IPS-18a (cell line): ENCODE results near the gene RIPOR2.

Source experiments
- H3K27ac ChIP-seq: one replicate; pipeline ENCODE4 v1.5.1; 2013; ENCODE audit warnings: low read length
- H3K27me3 ChIP-seq: one replicate; pipeline ENCODE4 v1.6.1; 2013; ENCODE audit warnings: mild to moderate bottlenecking, low read length; ENCODE audit not compliant: control insufficient read depth, insufficient read depth
- H3K36me3 ChIP-seq: one replicate; pipeline ENCODE4 v1.6.1; 2013; ENCODE audit warnings: low read depth, low read length; ENCODE audit not compliant: control insufficient read depth
- H3K4me1 ChIP-seq: one replicate; pipeline ENCODE4 v1.6.1; 2013; ENCODE audit warnings: low read depth, low read length; ENCODE audit not compliant: control insufficient read depth
- H3K4me3 ChIP-seq: one replicate; pipeline ENCODE4 v1.5.1; 2013; ENCODE audit warnings: low read length
- H3K9ac ChIP-seq: one replicate; pipeline ENCODE4 v1.6.1; 2013; ENCODE audit warnings: mild to moderate bottlenecking, low read length, moderate library complexity
- H3K9me3 ChIP-seq: one replicate; pipeline ENCODE4 v1.6.1; 2013; ENCODE audit warnings: low read depth, low read length; ENCODE audit not compliant: control insufficient read depth

The RIPOR2 gene

DNA sequence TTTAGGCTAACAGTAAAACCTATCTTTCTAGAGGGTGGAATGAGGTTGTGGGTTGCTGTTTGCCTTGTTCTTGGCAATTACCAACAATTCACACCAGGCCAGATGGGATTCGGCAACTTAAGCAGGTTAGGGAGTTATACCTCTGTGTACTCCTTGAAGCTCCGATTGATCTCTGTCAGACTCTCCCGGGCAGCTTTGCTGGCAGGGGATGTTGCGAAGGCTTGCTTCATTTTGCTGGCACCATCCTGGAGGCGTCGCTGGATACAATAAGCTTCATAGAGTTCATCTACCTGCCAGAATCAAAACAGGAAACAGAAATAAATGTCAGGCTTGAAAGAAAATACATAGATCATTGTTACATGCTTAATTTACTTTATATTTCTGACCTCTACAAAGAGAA, 70.6 kb downstream of the RIPOR2 start:
- no peaks in the 10 kb centered on the region for H3K27me3 ChIP-seq
- no peaks in the 10 kb centered on the region for H3K9me3 ChIP-seq
- no peak overlapping the region for H3K4me3 ChIP-seq
- no peak overlapping the region for H3K27ac ChIP-seq
- no peaks in the 10 kb centered on the region for H3K36me3 ChIP-seq
- H3K4me1 ChIP-seq, result no peaks in the 10 kb centered on the region
- H3K9ac ChIP-seq, result no peak overlapping the region

DNA sequence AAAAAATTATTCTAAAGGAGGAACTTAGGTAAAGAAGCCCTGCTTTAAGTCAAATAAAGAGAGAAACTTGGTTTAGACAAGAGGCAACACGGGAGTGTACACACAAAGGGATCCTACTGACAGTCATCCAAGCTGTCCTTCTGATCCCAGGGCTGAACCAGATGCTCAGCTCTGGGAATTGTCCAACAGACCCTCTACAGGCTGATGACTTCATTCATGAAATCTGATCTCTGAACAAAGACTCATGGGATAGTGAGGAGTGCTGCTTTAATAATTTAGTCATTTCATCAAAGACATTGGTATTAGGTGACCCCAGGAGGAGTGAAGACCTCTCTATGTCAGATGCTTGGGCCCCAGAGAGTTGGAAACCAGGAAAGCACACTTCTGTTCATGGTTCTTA, 71.4 kb downstream of the RIPOR2 start:
- no peaks in the 10 kb centered on the region for H3K9me3 ChIP-seq
- H3K27ac ChIP-seq, result no peak overlapping the region
- no peak overlapping the region for H3K4me3 ChIP-seq
- H3K27me3 ChIP-seq, result no peaks in the 10 kb centered on the region
- H3K4me1 ChIP-seq, result peaks cover 2% of the 10 kb centered on the region
- no peak overlapping the region for H3K9ac ChIP-seq
- H3K36me3 ChIP-seq, result no peaks in the 10 kb centered on the region

DNA sequence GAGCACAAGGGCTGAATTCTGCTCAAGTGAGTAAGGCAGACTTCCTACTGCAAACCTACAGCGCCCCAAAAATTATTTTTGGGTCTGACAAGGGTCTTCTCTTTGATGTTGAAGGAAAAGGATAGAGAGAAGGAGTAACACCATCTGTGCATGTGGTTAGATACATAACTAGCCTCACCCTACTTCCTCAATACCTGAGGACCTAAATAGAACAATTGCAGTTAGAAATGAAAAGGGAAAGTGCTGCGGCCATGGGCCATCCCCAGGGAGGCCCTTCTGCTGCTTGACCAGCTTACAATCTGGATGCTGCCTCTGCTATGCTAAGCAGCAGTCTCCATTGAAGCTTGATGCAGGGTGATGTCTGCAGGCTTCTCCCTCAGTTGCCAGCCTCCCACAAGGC, 73.8 kb downstream of the RIPOR2 start:
- H3K4me1 ChIP-seq, result peaks cover 5% of the 10 kb centered on the region
- H3K9ac ChIP-seq, result no peak overlapping the region
- H3K9me3 ChIP-seq, result no peaks in the 10 kb centered on the region
- H3K27me3 ChIP-seq, result no peaks in the 10 kb centered on the region
- H3K27ac ChIP-seq, result no peak overlapping the region
- no peak overlapping the region for H3K4me3 ChIP-seq
- no peaks in the 10 kb centered on the region for H3K36me3 ChIP-seq

DNA sequence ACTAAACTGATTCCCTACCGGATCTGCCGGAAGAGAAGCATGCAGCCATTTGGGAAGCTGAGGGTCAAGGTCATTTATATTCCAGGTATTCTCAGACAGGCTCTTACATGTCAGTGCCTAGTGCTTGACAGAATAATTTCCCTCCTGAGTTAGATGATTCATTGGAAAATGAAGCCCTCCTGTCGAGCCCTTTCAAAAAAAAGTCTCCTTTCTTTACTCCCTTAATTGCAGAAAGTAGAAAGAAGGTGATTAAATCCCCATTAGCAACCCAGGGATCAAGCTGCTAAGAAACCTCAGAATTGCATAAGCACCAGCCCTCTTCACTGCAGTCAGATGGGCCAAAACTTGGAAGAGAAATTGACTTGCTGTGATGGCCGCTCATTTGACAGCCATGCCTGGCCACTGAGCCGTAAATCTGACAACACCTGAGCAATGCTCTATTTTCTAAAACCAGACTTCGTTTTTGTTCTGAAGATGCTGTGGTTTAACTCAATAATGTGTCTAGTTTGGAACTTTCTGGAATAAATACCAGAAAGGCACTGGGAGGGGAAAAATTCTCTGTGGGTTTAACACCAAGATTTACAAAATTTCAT, 76.1 kb downstream of the RIPOR2 start:
- H3K27me3 ChIP-seq, result no peaks in the 10 kb centered on the region
- H3K4me3 ChIP-seq, result no peak overlapping the region
- peaks cover 5% of the 10 kb centered on the region for H3K4me1 ChIP-seq
- no peaks in the 10 kb centered on the region for H3K36me3 ChIP-seq
- no peak overlapping the region for H3K27ac ChIP-seq
- no peaks in the 10 kb centered on the region for H3K9me3 ChIP-seq
- no peak overlapping the region for H3K9ac ChIP-seq

DNA sequence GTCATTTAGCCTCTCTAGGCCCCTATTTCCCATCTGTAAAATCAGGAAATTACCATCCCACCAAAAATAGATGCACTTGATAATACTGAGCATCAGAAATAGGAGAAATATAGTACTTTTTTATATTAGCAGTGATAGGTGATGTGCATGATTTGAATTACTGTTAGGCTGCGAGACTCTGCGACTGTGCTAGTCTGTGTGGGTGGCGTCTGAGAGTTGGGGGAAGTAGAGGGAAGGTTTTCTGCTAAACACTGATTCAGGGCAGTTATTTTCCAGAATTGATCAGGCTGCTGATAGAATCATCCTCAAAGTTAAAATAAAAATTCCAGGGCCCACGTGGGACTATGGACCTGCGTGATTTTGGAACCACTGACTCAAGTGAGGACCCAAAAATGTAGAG, 76.6 kb downstream of the RIPOR2 start:
- Histone ChIP-seq H3K9ac (no peak overlapping the region), H3K9me3 (no peaks in the 10 kb centered on the region), H3K36me3 (no peaks in the 10 kb centered on the region), H3K27ac (no peak overlapping the region), H3K4me3 (no peak overlapping the region), H3K4me1 (peaks cover 5% of the 10 kb centered on the region), H3K27me3 (no peaks in the 10 kb centered on the region)

DNA sequence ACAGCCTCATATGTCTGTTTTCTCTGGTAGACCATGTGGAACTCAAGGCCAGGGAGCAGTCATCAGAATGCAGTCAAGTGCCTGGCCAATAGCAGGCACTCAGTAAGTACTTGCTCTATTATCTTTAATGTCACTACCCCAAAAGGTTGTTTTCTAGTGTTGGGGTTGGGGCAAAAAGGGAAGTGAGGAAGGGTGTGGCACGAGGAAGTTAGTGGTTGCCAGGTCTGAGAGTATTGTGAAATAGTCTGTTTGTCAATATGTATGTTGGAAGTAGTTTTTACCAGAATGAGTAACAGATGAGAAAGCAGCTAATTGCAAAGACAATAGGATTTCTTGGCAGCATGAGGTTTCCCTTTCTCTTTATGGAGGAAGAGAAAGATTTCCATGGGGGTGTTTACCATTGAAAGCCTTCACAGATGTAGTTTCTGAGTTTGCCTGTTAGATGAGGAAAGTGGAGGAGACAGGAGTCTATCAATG, 77.5 kb downstream of the RIPOR2 start:
- Histone ChIP-seq H3K9ac (no peak overlapping the region), H3K4me1 (peaks cover 5% of the 10 kb centered on the region), H3K36me3 (no peaks in the 10 kb centered on the region), H3K9me3 (no peaks in the 10 kb centered on the region), H3K27me3 (no peaks in the 10 kb centered on the region), H3K27ac (no peak overlapping the region), H3K4me3 (no peak overlapping the region)

DNA sequence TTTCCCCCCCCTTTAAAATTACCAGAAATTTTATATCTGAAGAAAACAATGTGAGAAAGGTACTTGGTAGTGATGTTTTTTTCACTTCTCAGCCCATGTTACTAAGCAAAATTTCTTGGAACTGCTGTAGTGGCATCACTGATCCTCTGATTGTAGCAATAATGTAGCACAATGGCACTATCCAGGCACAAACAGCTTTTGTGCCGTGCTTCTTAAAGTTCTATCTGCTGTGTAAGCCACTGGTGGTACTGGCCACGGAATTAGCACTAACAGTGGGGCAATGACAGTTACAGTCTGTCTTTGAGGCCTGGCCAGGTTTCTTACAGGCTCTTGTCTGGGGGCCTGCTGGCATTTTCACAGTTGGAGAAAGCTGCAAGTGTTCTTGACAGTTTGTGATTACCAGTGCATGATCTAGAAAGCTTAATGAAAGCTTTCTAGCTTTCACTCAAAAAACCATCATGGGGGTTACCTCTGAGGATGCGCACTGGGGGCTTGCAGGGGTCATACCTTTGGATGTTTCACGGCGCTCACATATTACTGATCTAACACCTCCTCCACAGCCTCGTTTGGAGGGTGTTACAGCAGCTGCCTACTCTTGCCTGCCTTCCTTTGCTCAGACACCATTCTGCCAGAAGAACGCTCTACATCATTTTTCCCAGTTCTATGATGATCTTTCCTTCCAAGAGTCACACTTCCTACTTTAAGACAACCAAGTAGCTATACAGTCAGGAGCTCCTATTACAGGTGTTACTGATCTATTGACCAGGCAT, 78.7 kb downstream of the RIPOR2 start:
- H3K9me3 ChIP-seq, result no peaks in the 10 kb centered on the region
- no peak overlapping the region for H3K4me3 ChIP-seq
- H3K4me1 ChIP-seq, result peaks cover 5% of the 10 kb centered on the region
- no peaks in the 10 kb centered on the region for H3K36me3 ChIP-seq
- no peak overlapping the region for H3K9ac ChIP-seq
- no peak overlapping the region for H3K27ac ChIP-seq
- no peaks in the 10 kb centered on the region for H3K27me3 ChIP-seq

DNA sequence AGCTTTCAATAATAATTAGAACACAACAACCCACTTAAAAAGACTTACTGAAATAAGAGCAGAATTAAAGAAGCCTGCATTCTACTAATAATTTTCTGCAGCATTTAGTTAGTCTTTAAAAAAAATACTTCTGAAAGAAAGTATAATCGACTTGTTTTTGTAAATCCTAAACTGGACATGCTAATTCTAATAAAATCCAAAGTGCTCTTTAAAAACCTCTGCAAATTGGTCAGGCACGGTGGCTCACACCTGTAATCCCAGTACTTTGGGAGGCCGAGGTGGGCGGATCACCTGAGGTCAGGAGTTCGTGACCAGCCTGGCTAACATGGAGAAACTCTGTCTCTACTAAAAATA, 79.5 kb downstream of the RIPOR2 start:
- Histone ChIP-seq H3K27ac (no peak overlapping the region), H3K27me3 (no peaks in the 10 kb centered on the region), H3K9me3 (no peaks in the 10 kb centered on the region), H3K36me3 (no peaks in the 10 kb centered on the region), H3K4me3 (no peak overlapping the region), H3K4me1 (peaks cover 5% of the 10 kb centered on the region), H3K9ac (no peak overlapping the region)

DNA sequence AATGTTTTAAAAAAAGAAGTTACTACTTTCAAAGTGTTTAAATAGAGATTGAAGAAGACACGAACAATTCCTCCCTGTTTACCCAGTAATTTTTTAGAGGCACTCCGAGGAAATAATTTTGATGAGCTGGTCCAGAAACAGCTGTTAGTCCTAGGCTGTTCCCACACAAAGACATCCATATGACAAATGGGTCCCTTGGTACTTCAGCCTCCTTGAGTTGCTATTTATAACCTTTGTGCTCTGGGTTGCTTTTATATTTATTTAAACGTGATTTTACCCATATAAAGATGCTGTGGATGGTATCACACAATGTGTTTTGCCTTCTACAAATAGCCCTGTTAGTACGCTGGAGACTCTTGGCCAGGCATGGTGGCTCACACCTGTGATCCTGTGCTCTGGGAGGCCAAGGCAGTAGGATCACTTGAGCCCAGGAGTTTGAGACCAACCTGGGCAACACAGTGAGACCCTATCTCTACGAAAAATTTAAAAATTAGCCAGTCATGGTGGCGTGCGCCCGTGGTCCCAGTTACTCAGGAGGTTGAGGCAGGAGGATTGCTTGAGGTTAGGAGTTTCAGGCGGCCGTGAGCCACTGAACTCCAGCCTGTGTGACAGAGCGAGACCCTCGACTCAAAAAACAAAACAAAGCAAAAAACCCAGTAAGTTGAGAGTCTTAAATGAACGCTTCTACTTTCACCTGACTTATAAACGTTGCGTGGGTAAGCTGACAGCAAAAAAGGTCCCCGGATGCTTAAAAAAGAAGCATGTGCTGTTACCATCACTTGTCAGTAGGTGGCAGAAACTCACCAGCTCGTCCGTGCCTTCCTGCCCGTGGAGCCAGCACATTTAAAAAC, 80.1 kb downstream of the RIPOR2 start:
- Histone ChIP-seq H3K27me3 (no peaks in the 10 kb centered on the region), H3K4me3 (no peak overlapping the region), H3K4me1 (peaks cover 5% of the 10 kb centered on the region), H3K9ac (no peak overlapping the region), H3K9me3 (no peaks in the 10 kb centered on the region), H3K36me3 (no peaks in the 10 kb centered on the region), H3K27ac (no peak overlapping the region)

DNA sequence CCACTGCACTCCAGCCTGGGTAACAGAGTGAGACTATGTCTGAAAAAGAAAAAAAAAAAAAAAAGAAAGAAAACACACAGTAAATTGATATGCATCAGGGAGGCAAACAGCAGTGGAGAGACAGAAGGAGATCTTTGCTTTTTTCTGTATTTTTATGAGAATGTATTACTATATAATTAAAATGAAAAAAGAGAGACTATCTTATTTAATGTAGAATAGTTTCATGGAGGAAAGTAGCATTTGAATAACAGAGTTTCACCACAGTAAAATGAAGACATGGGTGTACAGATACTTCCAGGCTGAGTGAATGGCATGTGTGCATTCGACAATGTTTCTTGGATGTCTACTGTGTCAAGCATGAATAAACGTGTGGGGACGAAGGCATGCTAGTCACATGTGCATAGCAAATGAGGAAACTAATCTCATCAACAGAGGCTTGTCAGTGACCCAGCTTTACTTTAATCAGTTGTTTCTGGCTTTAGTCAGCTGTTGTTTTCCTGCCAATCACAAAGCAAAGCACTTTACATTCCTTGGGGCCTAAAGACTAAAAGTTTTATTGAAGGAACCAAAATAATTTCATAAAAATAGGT, 81.6 kb downstream of the RIPOR2 start:
- Histone ChIP-seq H3K9ac (no peak overlapping the region), H3K9me3 (no peaks in the 10 kb centered on the region), H3K4me3 (no peak overlapping the region), H3K27me3 (no peaks in the 10 kb centered on the region), H3K4me1 (peaks cover 1% of the 10 kb centered on the region), H3K27ac (no peak overlapping the region), H3K36me3 (no peaks in the 10 kb centered on the region)

DNA sequence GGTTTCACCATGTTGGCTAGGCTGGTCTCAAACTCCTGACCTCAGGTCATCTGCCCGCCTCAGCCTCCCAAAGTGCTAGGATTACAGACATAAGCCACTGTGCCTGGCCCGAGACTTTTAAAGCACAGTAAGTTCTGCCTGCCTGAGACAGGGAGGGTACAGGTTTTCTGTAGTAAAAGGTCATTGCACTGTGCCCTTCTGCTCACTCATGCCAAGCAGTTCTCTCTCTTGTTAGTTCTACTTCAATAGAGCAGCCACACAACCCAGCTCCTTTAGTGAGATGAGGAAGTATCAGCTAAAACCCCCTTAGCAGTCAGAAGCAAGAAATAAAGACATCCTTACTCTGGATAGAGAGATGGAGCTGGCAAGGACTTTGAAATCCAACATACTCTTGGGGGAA, 84.7 kb downstream of the RIPOR2 start:
- no peaks in the 10 kb centered on the region for H3K36me3 ChIP-seq
- no peak overlapping the region for H3K4me3 ChIP-seq
- no peak overlapping the region for H3K27ac ChIP-seq
- no peaks in the 10 kb centered on the region for H3K27me3 ChIP-seq
- no peaks in the 10 kb centered on the region for H3K9me3 ChIP-seq
- no peaks in the 10 kb centered on the region for H3K4me1 ChIP-seq
- H3K9ac ChIP-seq, result no peak overlapping the region
